ENCODE data around the gene PLEKHM1.
A peak's percentile ranks its signal among the peaks of the same experiment; 100 is the strongest.
"Not testable (repeated sequence)": the region's sequence is repeated elsewhere in the genome, so short reads cannot be mapped to it uniquely, and the experiment has no call there.

Gene PLEKHM1

DNA sequence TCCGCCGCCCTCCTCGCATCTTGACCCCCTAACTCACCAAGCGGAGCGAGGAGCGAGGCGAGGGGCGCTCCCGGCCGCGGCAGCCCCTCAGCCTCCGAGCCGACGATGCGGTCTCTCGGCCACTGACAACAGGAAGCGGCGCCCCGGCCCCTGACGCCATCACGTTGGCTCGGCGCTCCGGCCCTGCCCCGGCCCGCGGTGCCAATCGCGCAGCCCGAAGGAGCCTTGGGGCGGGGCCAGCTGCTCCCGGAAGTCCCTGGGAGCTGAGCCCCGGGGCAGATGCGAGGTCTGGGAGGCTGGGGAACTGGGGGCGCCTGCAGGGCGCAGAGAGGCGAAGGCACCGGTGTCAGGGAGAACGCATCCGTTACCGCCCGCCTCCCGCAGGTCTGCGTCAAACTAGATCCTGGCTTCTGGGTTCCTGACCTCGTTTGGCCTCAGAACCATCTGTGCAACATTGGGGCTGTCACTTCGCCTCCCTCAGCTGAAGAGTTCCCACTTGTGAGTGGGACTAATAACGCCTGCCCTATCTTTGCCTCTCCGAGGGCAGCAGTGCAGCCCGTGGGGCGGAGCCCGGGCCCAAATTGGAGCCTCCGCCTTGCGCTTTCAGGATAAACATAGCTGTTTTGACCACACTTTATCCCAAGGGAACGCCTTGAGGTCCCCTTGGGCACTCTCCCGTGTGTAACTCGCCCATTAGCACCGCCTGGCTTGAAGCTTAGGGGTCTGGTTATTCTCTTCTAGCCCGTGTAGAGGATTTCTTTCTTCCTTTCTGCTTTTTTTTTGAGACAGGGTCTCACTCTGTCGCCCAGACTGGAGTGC lies at the start of gene PLEKHM1:
Gene PLEKHM1 (minus strand): TSS at position 107 of the 819 bp plus-strand sequence. CDS start 8,237 bp downstream, outside the sequence.
- DNase-seq (ENCODE audit: low read depth): peak; percentile 35

DNA sequence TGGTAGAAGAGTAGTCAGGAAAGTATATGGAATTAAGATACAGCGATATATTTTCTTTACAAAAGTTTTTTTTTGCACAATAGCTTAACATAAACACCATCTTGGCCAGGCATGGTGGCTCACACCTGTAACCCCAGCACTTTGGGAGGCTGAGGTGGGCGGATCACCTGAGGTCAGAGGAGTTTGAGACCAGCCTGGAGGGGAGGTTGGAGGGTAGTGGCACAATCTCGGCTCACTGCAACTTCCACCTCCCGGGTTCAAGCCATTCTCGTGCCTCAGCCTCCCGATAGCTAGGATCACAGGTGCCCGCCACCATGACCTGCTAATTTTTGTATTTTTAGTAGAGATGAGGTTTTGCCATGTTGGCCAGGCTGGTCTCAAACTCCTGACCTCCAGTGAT lies 47.6 kb upstream of the PLEKHM1 start:
- DNase-seq (ENCODE audit: low read depth): not testable (repeated sequence)

DNA sequence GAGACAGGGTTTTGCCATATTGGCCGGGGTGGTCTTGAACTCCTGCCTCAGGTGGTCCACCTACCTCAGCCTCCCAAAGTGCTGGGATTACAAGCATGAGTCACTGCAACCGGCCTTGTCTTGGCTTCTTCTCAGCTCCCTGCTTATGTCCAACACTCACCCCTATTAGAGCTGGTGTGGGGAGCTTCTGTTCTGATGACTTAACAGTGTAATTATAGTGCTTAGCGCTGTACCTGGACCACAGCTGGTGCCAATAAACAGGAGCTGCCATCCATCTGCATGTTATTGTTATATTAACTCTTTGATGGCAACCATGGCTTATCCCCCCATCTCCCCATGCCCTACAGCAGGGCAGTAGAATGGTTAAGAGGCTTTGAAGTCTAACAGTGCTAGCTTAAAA lies 15.6 kb upstream of the PLEKHM1 start:
- not testable (repeated sequence) for DNase-seq (ENCODE audit: low read depth)

DNA sequence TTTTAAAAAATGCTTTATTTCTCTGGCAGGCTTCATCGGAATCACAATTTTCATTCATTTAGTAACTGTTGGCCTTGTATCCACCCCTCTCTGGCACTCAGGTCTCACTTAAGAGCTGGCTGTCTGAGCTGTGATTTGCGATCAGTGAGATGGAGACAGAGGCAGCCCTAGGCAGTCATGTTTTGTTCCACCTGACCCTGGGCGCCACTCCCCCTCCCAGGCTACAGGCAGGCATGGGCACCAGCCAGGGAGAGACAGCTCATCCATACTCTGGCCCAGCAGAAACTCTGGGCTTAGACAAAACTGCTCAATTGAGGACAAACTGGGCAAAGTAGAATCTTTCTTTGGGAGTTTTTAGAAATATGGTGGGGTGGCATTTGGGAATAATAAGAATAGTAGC lies 14.7 kb upstream of the PLEKHM1 start:
- not testable (repeated sequence) for DNase-seq (ENCODE audit: low read depth)

DNA sequence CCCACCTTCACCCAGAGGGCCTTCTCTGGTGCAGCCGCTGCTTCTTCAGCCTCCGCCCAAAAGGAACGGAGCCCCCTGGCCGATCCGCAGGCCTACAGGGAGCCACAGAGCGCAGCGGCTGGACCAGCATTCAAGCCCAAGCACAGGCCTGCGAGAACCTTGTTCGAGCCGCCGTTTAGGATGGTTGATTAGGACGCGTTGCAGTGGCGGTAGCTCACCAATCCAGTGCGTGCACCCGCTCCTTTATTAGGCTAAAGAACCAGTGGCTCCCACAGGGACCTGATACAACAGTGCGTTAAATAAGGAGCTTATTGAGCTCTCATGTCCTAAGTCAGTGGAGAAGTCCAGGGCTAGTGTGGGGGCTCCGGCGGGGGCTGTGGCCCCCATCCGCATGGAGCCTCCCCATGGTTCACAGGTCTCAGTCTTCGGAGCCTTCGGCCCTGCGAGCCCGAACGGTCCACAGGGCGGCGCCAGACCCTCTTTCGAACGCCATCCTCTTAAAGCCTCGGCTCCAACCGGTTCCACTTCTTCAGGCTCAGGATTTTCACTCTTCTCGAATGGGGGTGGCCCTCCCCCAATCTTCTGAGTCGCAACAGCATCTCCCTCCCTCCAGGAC lies 10.7 kb upstream of the PLEKHM1 start:
- not testable (repeated sequence) for DNase-seq (ENCODE audit: low read depth)

DNA sequence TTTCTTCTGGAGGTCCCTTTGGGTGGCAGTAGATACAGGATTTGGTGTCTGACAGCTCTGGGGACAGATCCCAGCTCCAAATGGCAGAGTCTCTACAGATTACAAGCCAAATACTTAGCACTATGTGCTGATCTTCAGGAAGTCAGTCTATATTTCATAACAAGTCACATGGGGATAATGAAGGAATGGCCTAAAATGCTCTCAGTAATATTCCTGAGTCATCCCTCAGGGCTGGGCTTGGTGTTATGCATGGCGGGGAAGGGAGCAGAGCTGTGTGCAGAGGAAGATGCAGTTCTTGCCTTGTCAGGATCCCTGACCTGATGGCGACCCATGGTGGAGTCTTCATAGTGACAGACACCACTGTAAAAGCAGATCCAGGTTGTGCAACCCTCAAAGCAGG lies 10.0 kb upstream of the PLEKHM1 start:
- DNase-seq (ENCODE audit: low read depth): not testable (repeated sequence)

DNA sequence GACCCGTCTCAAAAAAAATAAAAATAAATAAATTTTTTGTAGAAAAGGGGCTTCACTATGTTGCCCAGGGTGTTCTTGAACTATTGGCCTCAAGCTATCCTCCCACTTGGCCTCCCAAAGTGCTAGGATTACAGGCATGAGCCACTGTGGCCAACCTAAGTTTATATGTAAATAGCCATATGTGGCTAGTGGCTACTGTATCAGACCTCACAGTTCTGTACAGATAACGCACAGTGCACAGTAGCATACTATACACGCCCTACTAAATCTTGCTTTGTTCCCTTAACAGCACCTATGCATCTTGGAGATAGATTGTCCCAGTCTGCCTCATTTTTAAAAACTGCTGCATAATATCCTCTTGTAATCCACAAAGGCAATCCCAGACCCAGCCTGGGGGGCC lies 8.7 kb upstream of the PLEKHM1 start:
- DNase-seq (ENCODE audit: low read depth): not testable (repeated sequence)

DNA sequence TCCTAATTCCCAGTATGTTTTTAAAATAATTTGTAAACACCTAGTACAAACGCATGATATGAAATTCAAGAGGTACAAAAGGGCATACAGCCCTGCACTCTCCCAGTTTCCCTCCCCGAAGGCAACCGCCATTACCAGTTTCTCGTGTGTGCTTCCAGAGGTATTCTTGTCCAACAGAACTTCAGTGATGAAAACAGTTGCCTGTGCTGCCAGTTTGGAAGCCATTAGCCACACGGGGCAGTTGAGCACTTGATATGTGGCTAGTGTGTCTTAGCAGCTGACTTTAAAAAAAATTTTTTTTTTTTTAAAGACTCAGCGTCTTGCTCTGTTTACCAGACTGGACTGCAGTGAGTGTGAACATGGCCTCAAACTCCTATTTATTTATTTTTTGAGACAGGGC lies 7.9 kb upstream of the PLEKHM1 start:
- DNase-seq (ENCODE audit: low read depth): not testable (repeated sequence)

DNA sequence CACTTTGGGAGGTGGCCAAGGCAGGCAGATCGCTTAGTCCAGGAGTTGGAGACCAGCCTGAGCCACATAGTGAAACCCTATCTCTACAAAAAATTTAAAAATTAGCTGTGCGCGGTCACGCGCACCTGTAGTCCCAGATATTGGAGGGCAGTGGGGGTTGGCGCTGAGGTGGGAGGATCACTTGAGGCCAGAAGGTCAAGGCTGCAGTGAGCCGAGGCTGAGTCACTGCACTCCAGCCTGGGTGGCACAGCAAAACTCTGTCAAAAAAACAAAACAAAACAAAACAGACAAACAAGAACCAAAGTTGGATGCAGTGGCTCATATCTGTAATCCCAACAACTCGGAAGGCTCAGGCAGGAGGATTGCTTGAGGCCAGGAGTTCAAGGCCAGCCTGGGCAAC lies 6.9 kb upstream of the PLEKHM1 start:
- not testable (repeated sequence) for DNase-seq (ENCODE audit: low read depth)

DNA sequence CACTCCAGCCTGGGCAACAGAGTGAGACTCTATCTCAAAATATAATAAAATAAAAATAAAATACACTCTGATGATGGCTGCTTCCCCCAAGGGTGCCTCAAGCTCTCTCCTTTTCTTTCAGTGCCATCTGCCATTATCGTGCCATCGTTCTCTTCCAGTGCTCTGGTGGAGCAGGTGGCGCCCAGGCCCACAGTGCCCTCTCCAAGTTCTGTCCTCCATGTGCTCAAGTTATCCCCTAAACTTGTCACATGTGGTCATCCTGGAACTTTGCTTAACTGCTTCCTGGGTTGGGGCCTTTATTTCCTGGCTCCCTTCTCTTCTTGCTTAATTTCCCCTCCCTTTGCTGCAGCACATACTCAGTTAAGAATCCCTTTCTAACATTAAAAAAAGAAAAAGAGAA lies 6.0 kb upstream of the PLEKHM1 start:
- DNase-seq (ENCODE audit: low read depth): not testable (repeated sequence)

DNA sequence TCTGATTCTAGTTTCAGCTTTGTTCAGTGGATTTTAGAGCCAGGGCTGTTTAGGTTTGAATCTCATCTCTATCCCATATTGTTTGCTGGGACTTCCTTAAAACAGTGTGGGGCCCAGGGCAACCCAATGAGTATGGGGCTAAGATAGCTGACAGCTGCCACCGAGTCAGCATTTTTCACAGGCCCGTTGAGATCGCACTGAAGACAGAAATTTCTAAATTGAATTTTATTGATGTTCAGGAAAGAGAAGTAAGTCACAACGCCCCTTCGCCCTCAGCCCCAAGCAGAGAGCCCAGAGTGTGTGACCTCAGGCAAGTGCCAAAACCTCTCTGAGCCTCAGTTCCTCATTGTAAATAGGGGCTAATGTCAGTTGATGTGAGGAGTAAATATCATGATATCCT lies 4.0 kb upstream of the PLEKHM1 start:
- not testable (repeated sequence) for DNase-seq (ENCODE audit: low read depth)

DNA sequence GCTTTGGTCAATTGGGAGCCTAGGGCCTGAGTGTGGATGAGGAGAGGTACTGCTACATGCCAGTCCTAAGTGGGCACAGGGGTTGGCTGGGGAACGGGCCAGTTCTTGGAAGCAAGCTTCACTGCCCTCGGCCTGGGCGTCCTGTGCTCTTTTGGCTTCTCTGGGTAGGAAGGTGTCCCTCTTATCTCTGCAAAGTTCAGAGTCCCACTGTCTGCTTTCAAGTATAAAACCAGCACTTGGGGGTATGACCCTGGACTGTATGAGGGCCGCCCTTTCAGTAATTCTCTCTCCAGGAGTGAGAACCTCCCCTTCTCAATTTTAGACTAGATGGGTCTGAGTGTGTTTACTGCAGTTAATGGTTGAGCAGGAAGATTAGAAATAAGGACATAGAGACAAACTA lies 1.6 kb upstream of the PLEKHM1 start:
- not testable (repeated sequence) for DNase-seq (ENCODE audit: low read depth)

DNA sequence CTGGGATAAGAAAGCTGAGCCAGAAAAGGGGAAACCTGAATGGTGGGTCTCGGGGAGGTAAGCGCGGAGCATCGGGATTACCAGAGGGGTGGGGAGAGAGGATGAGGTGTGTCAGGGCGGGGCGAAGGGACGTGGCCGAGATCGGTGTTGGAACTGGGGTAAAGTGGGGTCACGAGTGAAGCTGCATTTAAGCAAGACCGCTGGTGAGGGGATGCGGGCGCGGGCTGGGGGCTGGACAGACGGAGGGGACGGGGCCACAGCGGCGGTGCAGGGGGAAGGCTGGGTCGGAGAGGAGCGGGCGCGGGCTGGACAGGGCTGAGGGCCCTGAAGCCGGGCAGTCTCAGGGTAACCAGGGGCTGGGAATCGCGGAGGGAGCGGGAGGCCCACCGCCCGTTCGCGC lies 323 bp downstream of the PLEKHM1 start:
- not testable (repeated sequence) for DNase-seq (ENCODE audit: low read depth)

DNA sequence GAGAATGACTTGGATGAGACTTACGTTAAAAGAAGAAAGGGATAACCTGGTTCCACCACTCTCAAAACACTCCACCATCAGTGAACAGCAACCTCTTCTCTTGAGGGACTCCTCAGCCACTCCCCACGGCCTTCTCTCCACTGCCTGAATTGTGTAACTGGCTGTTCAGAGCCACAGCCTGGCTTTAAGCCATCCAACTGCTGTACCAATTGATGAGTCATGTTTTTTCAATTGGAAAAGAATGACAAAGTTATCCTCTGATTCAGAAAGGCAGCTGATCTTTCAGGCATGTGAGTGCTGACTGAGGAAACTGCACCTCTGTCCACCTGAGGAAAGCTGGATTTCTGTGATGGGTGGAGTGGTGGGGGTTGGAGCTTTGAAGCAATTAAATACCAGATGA lies 2.8 kb downstream of the PLEKHM1 start:
- peak; percentile 80 for DNase-seq (ENCODE audit: low read depth)

DNA sequence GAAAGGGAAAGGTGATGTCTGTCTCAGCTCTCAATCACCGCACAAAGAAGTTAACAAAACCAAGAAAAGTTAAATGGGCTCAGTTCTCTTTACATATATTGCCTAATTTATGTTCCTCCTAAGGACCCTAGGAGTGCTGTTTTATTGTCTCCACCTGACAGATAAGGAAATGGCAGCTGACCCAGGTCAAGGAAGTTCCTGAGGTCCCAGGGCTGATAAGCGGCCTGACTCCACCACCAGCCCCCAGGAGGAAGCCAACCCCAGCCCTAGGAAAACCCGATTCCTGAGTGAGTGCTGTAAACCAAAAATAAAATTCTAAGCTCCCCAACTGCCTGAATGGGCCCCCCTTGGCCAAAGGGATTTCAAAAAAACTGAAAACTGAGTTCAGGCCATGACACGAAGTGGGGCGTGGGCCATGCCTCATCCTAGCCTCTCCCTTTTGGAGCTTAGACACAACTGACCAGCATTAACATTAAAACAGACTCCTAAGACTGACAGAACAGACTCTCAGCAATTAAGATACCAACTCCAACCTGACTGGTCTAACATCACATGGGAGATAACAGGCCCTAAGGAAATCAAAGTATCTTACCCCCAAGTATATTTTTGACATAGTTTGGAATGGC lies 6.8 kb downstream of the PLEKHM1 start:
- DNase-seq (ENCODE audit: low read depth): not testable (repeated sequence)

DNA sequence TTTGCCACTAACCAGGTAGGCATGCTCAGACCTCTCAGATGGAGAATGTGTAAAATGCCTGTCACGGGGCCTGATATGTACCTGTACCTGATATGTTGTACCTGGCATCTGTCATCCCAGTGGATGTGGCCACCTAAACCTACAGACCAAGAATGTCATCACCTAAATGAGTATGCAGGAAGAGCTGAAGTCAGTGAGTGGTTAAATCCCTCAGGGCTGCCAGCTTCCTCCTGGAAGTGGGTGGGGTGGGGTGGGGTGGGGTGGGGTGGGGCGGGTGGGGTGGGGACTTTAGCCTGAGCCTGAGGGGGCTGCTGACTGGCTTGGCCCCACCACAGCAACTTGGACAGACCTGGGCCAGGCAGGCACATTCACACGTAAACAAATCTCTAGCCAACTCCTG lies 7.3 kb downstream of the PLEKHM1 start:
- not testable (repeated sequence) for DNase-seq (ENCODE audit: low read depth)

DNA sequence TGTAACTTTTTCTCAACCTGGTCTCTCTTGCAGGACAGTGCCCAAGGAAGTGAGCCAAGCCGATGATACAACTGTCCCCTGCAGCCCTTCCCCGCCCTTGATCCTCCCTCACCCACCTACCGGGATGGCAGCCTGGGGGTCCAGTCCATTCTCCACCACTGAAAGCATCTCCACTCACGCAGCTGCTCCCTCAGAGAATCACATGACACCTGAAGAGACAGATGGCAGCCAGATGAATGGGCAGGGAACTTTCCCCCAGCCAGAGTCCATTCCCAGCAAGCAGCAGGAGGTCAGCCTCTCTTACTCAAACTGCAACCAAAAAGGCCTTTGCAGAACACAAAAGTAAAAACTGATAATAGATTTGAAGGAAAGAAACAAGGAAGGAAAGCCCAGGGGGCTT lies 8.2 kb downstream of the PLEKHM1 start:
- DNase-seq (ENCODE audit: low read depth): not testable (repeated sequence)

DNA sequence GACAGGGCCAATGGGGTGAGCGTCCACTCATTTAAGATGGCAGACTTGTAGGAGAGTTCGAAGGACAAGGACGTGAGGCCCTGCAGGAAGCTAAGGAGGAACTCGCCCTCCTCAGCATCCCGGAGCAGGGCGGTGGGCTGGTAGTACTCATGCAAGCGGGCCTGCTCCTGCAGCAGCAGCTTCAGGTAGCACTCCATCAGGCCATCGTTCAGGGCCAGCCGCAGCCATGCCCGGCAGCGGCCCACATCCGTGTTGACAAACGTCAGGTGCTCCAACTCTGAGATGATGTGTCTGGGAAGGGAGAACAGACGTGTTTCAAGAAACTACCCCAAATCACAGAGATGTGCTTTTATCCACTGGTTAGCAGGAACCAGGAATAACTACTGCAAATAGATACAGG lies 15.1 kb downstream of the PLEKHM1 start:
- not testable (repeated sequence) for DNase-seq (ENCODE audit: low read depth)

DNA sequence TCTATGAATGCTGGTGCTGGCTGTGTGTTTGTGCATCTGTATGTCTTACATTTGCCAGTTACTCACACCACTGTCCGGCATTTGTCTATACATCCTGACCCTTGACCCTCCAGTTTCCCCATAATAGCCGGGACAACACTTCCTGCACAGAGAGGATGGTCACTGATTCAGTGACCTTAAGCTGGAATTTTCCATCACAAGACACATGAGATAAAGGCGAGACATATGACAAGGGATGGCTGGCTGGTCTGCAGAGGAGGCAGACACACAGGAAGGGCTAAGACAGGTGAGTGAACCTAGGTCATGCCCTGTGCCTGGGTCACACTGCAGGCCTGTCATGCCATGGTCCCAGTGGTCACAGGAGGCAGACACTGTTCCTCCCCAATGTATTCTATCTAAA lies 18.3 kb downstream of the PLEKHM1 start:
- not testable (repeated sequence) for DNase-seq (ENCODE audit: low read depth)

DNA sequence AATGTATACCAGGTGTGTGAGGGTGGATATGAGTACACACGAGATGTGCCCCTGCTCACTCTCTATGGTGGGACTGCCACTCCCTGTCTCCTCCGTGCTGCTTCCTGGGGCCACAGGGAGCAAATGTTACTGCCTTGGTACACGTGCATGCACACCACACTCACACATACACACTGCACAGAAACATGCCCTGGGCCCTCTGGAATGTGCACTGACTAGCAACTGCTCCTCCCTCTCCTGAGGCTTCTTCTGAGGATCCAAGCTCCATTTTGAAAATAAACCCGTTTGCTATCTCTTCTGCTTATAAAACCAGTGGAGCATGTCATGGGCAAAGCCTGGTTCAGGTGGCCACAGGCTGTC lies 21.3 kb downstream of the PLEKHM1 start:
- not testable (repeated sequence) for DNase-seq (ENCODE audit: low read depth)

DNA sequence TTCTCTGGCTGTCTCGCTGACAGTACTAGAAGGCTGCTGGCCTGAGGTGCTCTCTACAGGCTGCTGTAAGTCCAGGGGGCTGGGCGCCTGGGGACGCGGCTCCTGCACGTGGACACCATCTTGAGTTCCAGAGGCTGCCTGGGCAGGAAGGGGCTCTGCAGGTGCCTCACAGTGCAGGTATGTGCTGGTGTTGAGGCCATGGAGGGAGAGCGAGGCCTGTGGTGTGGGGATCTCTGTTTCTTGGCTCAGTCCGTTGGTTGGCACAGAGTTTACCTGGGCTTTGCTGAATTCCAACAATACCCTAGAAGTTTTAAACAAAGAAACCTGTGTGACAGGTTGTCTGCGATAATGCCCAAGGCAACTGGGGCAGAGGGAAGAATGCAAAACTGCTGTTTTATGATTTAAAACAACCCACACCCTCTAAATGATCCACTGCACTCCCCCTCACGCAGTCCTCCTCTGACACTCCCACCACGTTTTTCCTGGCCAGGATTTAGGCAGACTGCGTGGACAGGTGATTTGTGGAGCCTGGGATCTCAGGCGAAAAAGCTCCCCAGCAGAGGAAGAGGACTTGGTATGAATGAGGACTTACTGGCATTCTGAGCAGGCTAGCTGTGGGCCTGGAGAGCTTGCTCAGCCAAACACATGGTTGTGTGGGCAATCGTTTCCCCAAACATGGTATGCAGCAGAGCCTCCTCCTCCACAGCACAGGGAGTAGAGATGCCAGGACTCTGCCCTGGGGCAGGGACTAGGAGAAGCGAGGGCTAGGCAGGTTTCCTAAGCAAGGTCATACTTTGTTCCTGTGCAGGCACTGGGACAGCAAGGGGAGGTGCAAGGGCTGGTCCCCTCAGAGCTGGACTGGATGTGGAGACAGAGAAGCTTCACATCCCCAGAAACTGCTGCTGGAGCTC lies 22.0 kb downstream of the PLEKHM1 start:
- not testable (repeated sequence) for DNase-seq (ENCODE audit: low read depth)
